Breast epithelium (tissue), 4 donors: Measurements from ENCODE around the gene TFPI2. TPM values are rescaled to one million over a fixed set of nuclear protein-coding genes. Genes with fewer than 3 reads are reported as not detected.
"Not testable (repeated sequence)": the region's sequence is repeated elsewhere in the genome, so short reads cannot be mapped to it uniquely, and the experiment has no call there.

Experiments used
- DNase-seq, 2 donors: peaks; one replicate each; pipeline ENCODE4 v3.0.0-alpha.2; 2019; ENCODE audit warnings: low spot score in 2 of 2
- H3K27ac ChIP-seq, 2 donors: fragments of 200-600 bp; sonication (generic) in 1 of 2; one replicate each; pipeline ENCODE4 v1.5.1; 2016 to 2019; ENCODE audit warnings: mild to moderate bottlenecking in 1 of 2
- H3K27me3 ChIP-seq, 2 donors: fragments of 200-600 bp; sonication (generic) in 1 of 2; one replicate each; pipeline versions ENCODE4 v1.5.1 to v1.6.0; 2017 to 2019; ENCODE audit warnings: control low read depth in 1 of 2, mild to moderate bottlenecking in 1 of 2
- H3K36me3 ChIP-seq: fragments of 200-600 bp; one replicate; pipeline ENCODE4 v1.5.1; 2019
- H3K4me1 ChIP-seq, 2 donors: fragments of 200-600 bp; sonication (generic); one replicate each; pipeline ENCODE4 v1.5.1; 2016 to 2019; ENCODE audit warnings: control low read depth in 1 of 2
- H3K4me3 ChIP-seq, 3 donors: fragments of 200-600 bp; sonication (generic); 1 replicate in 2 of 3; 2 replicates in 1 of 3; pipeline ENCODE4 v1.5.1; 2016 to 2019; ENCODE audit warnings: mild to moderate bottlenecking in 3 of 3, moderate library complexity in 2 of 3
- H3K9me3 ChIP-seq, 2 donors: fragments of 200-600 bp; sonication (generic) in 1 of 2; one replicate each; pipeline ENCODE4 v1.5.1; 2016 to 2019; ENCODE audit warnings: control low read depth in 1 of 2
- CTCF ChIP-seq, 3 donors: fragments of 450-650 bp; IDR thresholded peaks; one replicate each; pipeline ENCODE4 v1.5.1; 2016 to 2017; ENCODE audit warnings: antibody characterized with exemption in 3 of 3, mild to moderate bottlenecking in 3 of 3, moderate library complexity in 3 of 3
- POLR2A ChIP-seq: fragments of 450-650 bp; IDR thresholded peaks from one replicate; pipeline ENCODE4 v1.6.1; 2016; ENCODE audit warnings: antibody characterized with exemption, mild to moderate bottlenecking, moderate library complexity
- POLR2AphosphoS5 ChIP-seq, 3 donors: sonication (generic); formaldehyde crosslinking; IDR thresholded peaks; one replicate each; pipeline ENCODE4 v1.6.1; 2017; ENCODE audit warnings: antibody characterized with exemption in 3 of 3
- intact Hi-C: fragments of 100-400 bp; cut with DNase I; formaldehyde crosslinking; loops from one replicate; pipeline ENCODE4 v1.15.1; 2023; ENCODE audit warnings: low total_unique reads
- total RNA-seq, 3 donors: library from RNA; depleted of rRNA; stranded (reverse); fragments of >200 nt; gene quantifications; one replicate each; pipeline ENCODE4 v1.1.0, GENCODE V29; 2016

TFPI2 gene
- total RNA-seq, 3 donors from 2014 or later, result 1.8 to 223 (median 46.7) TPM

- peak; percentile 23 for TF ChIP-seq POLR2A
- TF ChIP-seq CTCF (IDR thresholded peaks at IDR 0.05), result no peak
- peak in 2 of 3 donors; percentile 54 to 68 for TF ChIP-seq POLR2AphosphoS5 (IDR thresholded peaks at IDR 0.05)
- Histone ChIP-seq H3K36me3 (no peaks in the 10 kb centered on the region), H3K9me3 (no peaks in the 10 kb centered on the region), H3K4me3 (peak within 1 kb of the TSS; percentile 53 to 80 (median 60)), H3K27me3 (no peaks in the 10 kb centered on the region), H3K27ac (peak within 1 kb of the TSS; percentile 84 to 94), H3K4me1 (no peaks in the 10 kb centered on the region)
- intact Hi-C loops, result no loop called here
- DNase-seq, result peak; percentile 56 to 67
Observed at GRCh38 chr7:93921607-93922566, 31.3 kb upstream of the TFPI2 start, which contains the start of gene GNG11. GNG11 (plus strand) TSS chr7:93921735; CDS start chr7:93922138, 403 bp downstream.

DNA sequence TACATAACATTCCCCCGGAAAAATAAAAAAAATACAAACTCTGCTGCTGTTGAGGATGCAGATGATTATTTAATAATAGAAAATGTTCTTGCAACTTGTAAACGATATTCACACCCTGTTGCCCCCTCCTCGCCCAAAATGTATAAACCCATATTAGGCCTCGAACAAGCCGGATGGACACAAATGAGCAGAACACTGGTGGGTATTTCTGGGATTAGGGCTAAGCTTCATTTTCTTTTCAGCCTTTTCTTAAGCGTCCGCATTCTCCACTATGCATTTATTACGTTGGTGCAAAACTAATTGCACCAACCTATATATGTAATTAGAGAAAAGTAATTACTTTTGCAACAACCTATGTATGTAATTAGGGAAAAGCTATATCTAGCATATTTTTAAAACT lies 30.6 kb upstream of the TFPI2 start:
- no peaks in the 10 kb centered on the region for H3K4me1 ChIP-seq
- H3K36me3 ChIP-seq, result no peaks in the 10 kb centered on the region
- no peak for DNase-seq
- peak overlapping the region; percentile 53 to 80 (median 60) for H3K4me3 ChIP-seq
- H3K27me3 ChIP-seq, result no peaks in the 10 kb centered on the region
- H3K27ac ChIP-seq, result peak overlapping the region; percentile 84 to 94
- intact Hi-C loops, result no loop called here
- H3K9me3 ChIP-seq, result no peaks in the 10 kb centered on the region
- TF ChIP-seq CTCF (IDR thresholded peaks at IDR 0.05) (no peak), POLR2AphosphoS5 (IDR thresholded peaks at IDR 0.05) (no peak), POLR2A (no peak)

GRCh38 chr7:93920496-93921182 lies 30.1 kb upstream of the TFPI2 start:
- TF ChIP-seq POLR2A, result no peak
- no peaks in the 10 kb centered on the region for H3K9me3 ChIP-seq
- no peak for DNase-seq
- intact Hi-C loops, result no loop called here
- no peaks in the 10 kb centered on the region for H3K4me1 ChIP-seq
- no peaks in the 10 kb centered on the region for H3K27me3 ChIP-seq
- H3K4me3 ChIP-seq, result peak overlapping the region; percentile 53 to 80 (median 60)
- no peaks in the 10 kb centered on the region for H3K36me3 ChIP-seq
- peak overlapping the region; percentile 84 to 94 for H3K27ac ChIP-seq

DNA sequence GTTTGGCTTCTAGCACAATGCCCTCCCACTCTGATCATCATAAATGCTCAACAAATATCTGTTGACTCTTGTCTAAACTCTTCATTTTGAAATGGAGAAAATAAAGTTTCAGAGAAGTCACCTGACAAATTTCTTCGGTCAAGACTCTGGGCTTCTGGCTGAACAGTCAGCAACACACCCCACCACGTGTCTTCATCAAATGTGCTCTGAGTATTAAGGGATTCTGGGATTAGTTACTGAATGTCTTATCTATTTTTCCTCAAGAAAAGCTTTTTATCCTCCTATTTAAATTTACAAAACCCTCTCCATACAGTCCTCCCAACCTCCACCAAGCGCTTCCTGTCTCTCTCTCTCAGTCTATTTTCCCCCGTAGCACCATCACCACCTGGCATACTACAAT lies 25.8 kb upstream of the TFPI2 start:
- intact Hi-C loops, H3K4me1 ChIP-seq, H3K4me3 ChIP-seq, H3K27me3 ChIP-seq, H3K27ac ChIP-seq, H3K9me3 ChIP-seq, DNase-seq, H3K36me3 ChIP-seq: not testable (repeated sequence)

- H3K4me1 ChIP-seq, H3K27me3 ChIP-seq, intact Hi-C loops, DNase-seq, H3K4me3 ChIP-seq, H3K9me3 ChIP-seq, H3K36me3 ChIP-seq: not testable (repeated sequence)
- peak overlapping the region in 1 of 2 donors; percentile 32 for H3K27ac ChIP-seq
Observed at GRCh38 chr7:93915888-93916287, 25.3 kb upstream of the TFPI2 start.

GRCh38 chr7:93915206-93915842 lies 24.8 kb upstream of the TFPI2 start:
- DNase-seq, result not testable (repeated sequence)

More at GRCh38 chr7:93915206-93915842, 24.8 kb upstream of the TFPI2 start:
- peak overlapping the region in 1 of 2 donors; percentile 32 for H3K27ac ChIP-seq
- H3K9me3 ChIP-seq, H3K27me3 ChIP-seq, H3K4me3 ChIP-seq, H3K36me3 ChIP-seq, H3K4me1 ChIP-seq, intact Hi-C loops: not testable (repeated sequence)
